ENCODE measurements around the gene UNC45B. TPM values are rescaled to one million over a fixed set of nuclear protein-coding genes. Genes with fewer than 3 reads are reported as not detected.

The UNC45B gene
- total and polyA plus RNA-seq, 3 donors from 2014 or later = 0.68 to 2.2 (median 1.1) TPM

GRCh38 chr17:35217107-35217506 lies 69.5 kb downstream of the UNC45B start:
- 64 to 65% methylated on average over 5 of the region's 5 CpGs for WGBS, 2 donors
- Histone ChIP-seq H3K27ac (no peak overlapping the region), H3K4me3 (no peak overlapping the region), H3K4me1 (no peaks in the 10 kb centered on the region), H3K36me3 (ENCODE audit: low read depth, missing control alignments) (no peaks in the 10 kb centered on the region), H3K9me3 (no peaks in the 10 kb centered on the region), H3K27me3 (no peaks in the 10 kb centered on the region)
- no peak for DNase-seq
- TF ChIP-seq CTCF (IDR thresholded peaks at IDR 0.05) (no peak), POLR2A (IDR thresholded peaks at IDR 0.05) (no peak)
- intact Hi-C loops (cut with DNase I; ENCODE audit: low total_unique reads) = no loop called here

- no peak for DNase-seq
- H3K27me3 ChIP-seq = no peaks in the 10 kb centered on the region
- intact Hi-C loops (cut with DNase I; ENCODE audit: low total_unique reads) = no loop called here
- no peaks in the 10 kb centered on the region for H3K4me1 ChIP-seq
- WGBS, 2 donors = 67% methylated on average over 2 of the region's 2 CpGs
- H3K36me3 ChIP-seq (ENCODE audit: low read depth, missing control alignments) = no peaks in the 10 kb centered on the region
- H3K27ac ChIP-seq = no peak overlapping the region
- no peak overlapping the region for H3K4me3 ChIP-seq
- TF ChIP-seq CTCF (IDR thresholded peaks at IDR 0.05) (no peak), POLR2A (IDR thresholded peaks at IDR 0.05) (no peak)
- no peaks in the 10 kb centered on the region for H3K9me3 ChIP-seq
These were observed 71.3 kb downstream of the UNC45B start for GRCh38 chr17:35218915-35219314.

GRCh38 chr17:35222452-35222851 lies 74.8 kb downstream of the UNC45B start:
- no peak for DNase-seq
- Histone ChIP-seq H3K27me3 (no peaks in the 10 kb centered on the region), H3K36me3 (ENCODE audit: low read depth, missing control alignments) (no peaks in the 10 kb centered on the region), H3K4me3 (no peak overlapping the region), H3K4me1 (no peaks in the 10 kb centered on the region), H3K9me3 (no peaks in the 10 kb centered on the region), H3K27ac (no peak overlapping the region)
- no peak for TF ChIP-seq CTCF (IDR thresholded peaks at IDR 0.05)
- TF ChIP-seq POLR2A (IDR thresholded peaks at IDR 0.05) = no peak
- 93 to 100% methylated on average over 2 of the region's 2 CpGs for whole genome bisulfite sequencing, 2 donors
- intact Hi-C loops (cut with DNase I; ENCODE audit: low total_unique reads) = no loop called here

GRCh38 chr17:35224436-35224835 lies 76.8 kb downstream of the UNC45B start:
- 73% methylated on average over 1 of the region's 1 CpG for WGBS, 2 donors
- no peaks in the 10 kb centered on the region for H3K36me3 ChIP-seq (ENCODE audit: low read depth, missing control alignments)
- no peak for TF ChIP-seq POLR2A (IDR thresholded peaks at IDR 0.05)
- TF ChIP-seq CTCF (IDR thresholded peaks at IDR 0.05) = no peak
- H3K27ac ChIP-seq = no peak overlapping the region
- no peaks in the 10 kb centered on the region for H3K4me1 ChIP-seq
- no peak overlapping the region for H3K4me3 ChIP-seq
- H3K27me3 ChIP-seq = no peaks in the 10 kb centered on the region
- no peak for DNase-seq
- intact Hi-C loops (cut with DNase I; ENCODE audit: low total_unique reads) = no loop called here
- no peaks in the 10 kb centered on the region for H3K9me3 ChIP-seq

GRCh38 chr17:35227546-35227945 lies 79.9 kb downstream of the UNC45B start:
- no peak for DNase-seq
- H3K27ac ChIP-seq = no peak overlapping the region
- 86 to 98% methylated on average over 2 of the region's 2 CpGs for WGBS, 2 donors
- no peaks in the 10 kb centered on the region for H3K9me3 ChIP-seq
- H3K4me1 ChIP-seq = no peaks in the 10 kb centered on the region
- no peaks in the 10 kb centered on the region for H3K36me3 ChIP-seq (ENCODE audit: low read depth, missing control alignments)
- H3K27me3 ChIP-seq = no peaks in the 10 kb centered on the region
- no peak overlapping the region for H3K4me3 ChIP-seq
- intact Hi-C loops (cut with DNase I; ENCODE audit: low total_unique reads) = no loop called here
- no peak for TF ChIP-seq POLR2A (IDR thresholded peaks at IDR 0.05)
- no peak for TF ChIP-seq CTCF (IDR thresholded peaks at IDR 0.05)

Data from testis (tissue), 3 donors.